BE2C (cell line): Measurements from ENCODE around the gene HMGXB3.
"Not testable (repeated sequence)": the region's sequence is repeated elsewhere in the genome, so short reads cannot be mapped to it uniquely, and the experiment has no call there.

Experiments used
- DNase-seq: peaks from one replicate; pipeline ENCODE4 v3.0.0-alpha.2; 2020
- H3K27me3 ChIP-seq: fragments of 250-450 bp; sonication (Bioruptor Pico); 2 replicates; pipeline ENCODE4 v1.5.1; 2020; ENCODE audit warnings: mild to moderate bottlenecking
- H3K36me3 ChIP-seq: fragments of 250-450 bp; sonication (Bioruptor Pico); 2 replicates; pipeline ENCODE4 v1.5.1; 2020; ENCODE audit warnings: mild to moderate bottlenecking
- H3K4me1 ChIP-seq: fragments of 250-450 bp; sonication (Bioruptor Pico); 2 replicates; pipeline ENCODE4 v1.5.1; 2020
- H3K4me3 ChIP-seq: 2 replicates; pipeline ENCODE4 v1.5.1; 2011; ENCODE audit warnings: low read depth, low read length
- H3K9me3 ChIP-seq: fragments of 250-450 bp; sonication (Bioruptor Pico); 2 replicates; pipeline ENCODE4 v1.5.1; 2020
- CTCF ChIP-seq: IDR thresholded peaks from 2 replicates; pipeline ENCODE4 v1.5.1; 2012; ENCODE audit warnings: mild to moderate bottlenecking, low read depth, low read length

HMGXB3 gene

GRCh38 chr5:150021491-150022157 is 21.1 kb downstream of the HMGXB3 start:
- Histone ChIP-seq H3K9me3 (no peaks in the 10 kb centered on the region), H3K4me3 (no peak overlapping the region), H3K4me1 (0 out of 2 replicates have a peak, but pooled peaks cover 2% of the 10 kb centered on the region), H3K27me3 (no peaks in the 10 kb centered on the region), H3K36me3 (peaks cover 82% of the 10 kb centered on the region)
- TF ChIP-seq CTCF = no peak
- DNase-seq = no peak

GRCh38 chr5:150022158-150022531 is 21.6 kb downstream of the HMGXB3 start:
- Histone ChIP-seq H3K36me3 (peaks cover 85% of the 10 kb centered on the region), H3K4me3 (no peak overlapping the region), H3K27me3 (no peaks in the 10 kb centered on the region), H3K9me3 (no peaks in the 10 kb centered on the region), H3K4me1 (0 out of 2 replicates have a peak, but pooled peaks cover 2% of the 10 kb centered on the region)
- DNase-seq = no peak
- no peak for TF ChIP-seq CTCF

GRCh38 chr5:150022681-150023080 is 22.1 kb downstream of the HMGXB3 start:
- DNase-seq = no peak
- peaks cover 86% of the 10 kb centered on the region for H3K36me3 ChIP-seq

GRCh38 chr5:150023136-150023535 is 22.6 kb downstream of the HMGXB3 start:
- Histone ChIP-seq H3K27me3 (no peaks in the 10 kb centered on the region), H3K36me3 (peaks cover 87% of the 10 kb centered on the region), H3K9me3 (no peaks in the 10 kb centered on the region), H3K4me1 (0 out of 2 replicates have a peak, but pooled peaks cover 2% of the 10 kb centered on the region), H3K4me3 (no peak overlapping the region)
- no peak for DNase-seq
- TF ChIP-seq CTCF = no peak

More at GRCh38 chr5:150022681-150023080, 22.1 kb downstream of the HMGXB3 start:
- Histone ChIP-seq H3K4me3 (no peak overlapping the region), H3K9me3 (no peaks in the 10 kb centered on the region), H3K27me3 (no peaks in the 10 kb centered on the region), H3K4me1 (0 out of 2 replicates have a peak, but pooled peaks cover 2% of the 10 kb centered on the region)
- TF ChIP-seq CTCF = no peak

- H3K9me3 ChIP-seq = no peaks in the 10 kb centered on the region
- peaks cover 82% of the 10 kb centered on the region for H3K36me3 ChIP-seq
- H3K4me3 ChIP-seq = no peak overlapping the region
- H3K4me1 ChIP-seq = 0 out of 2 replicates have a peak, but pooled peaks cover 2% of the 10 kb centered on the region
- no peaks in the 10 kb centered on the region for H3K27me3 ChIP-seq
- TF ChIP-seq CTCF = peak; percentile 26; the same call in 1 of the 2 replicates
- no peak for DNase-seq
Observed at GRCh38 chr5:150024346-150024984, 23.9 kb downstream of the HMGXB3 start.

GRCh38 chr5:150026682-150027172 is 26.2 kb downstream of the HMGXB3 start:
- Histone ChIP-seq H3K4me1 (0 out of 2 replicates have a peak, but pooled peaks cover 2% of the 10 kb centered on the region), H3K9me3 (no peaks in the 10 kb centered on the region), H3K36me3 (peaks cover 81% of the 10 kb centered on the region), H3K4me3 (no peak overlapping the region), H3K27me3 (no peaks in the 10 kb centered on the region)
- TF ChIP-seq CTCF = no peak
- DNase-seq = no peak

GRCh38 chr5:150028047-150028446 is 27.5 kb downstream of the HMGXB3 start:
- DNase-seq, H3K9me3 ChIP-seq, H3K4me3 ChIP-seq, H3K27me3 ChIP-seq, H3K4me1 ChIP-seq: not testable (repeated sequence)
- H3K36me3 ChIP-seq = peaks cover 88% of the 10 kb centered on the region
